ENCODE data around the gene HOXD8. TPM values are rescaled to one million over a fixed set of nuclear protein-coding genes. Genes with fewer than 3 reads are reported as not detected.

Gene HOXD8
- total RNA-seq, 4 donors from 2014 or later: 12.6 to 19.5 (median 16.7) TPM

DNA sequence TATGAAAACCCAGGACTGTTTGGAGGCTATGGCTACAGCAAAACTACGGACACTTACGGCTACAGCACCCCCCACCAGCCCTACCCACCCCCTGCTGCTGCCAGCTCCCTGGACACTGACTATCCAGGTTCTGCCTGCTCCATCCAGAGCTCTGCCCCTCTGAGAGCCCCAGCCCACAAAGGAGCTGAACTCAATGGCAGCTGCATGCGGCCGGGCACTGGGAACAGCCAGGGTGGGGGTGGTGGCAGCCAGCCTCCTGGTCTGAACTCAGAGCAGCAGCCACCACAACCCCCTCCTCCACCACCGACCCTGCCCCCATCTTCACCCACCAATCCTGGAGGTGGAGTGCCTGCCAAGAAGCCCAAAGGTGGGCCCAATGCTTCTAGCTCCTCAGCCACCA lies 39.7 kb downstream of the HOXD8 start:
- peaks cover 0 to 26% (median 0%) of the 10 kb centered on the region in 4 donors for H3K4me1 ChIP-seq
- H3K9me3 ChIP-seq: peaks cover 0 to 4% (median 0%) of the 10 kb centered on the region in 4 donors
- WGBS, 2 donors: 60 to 75% methylated on average over 1 to 4 of the region's 5 CpGs
- H3K27ac ChIP-seq: no peak overlapping the region
- TF ChIP-seq POLR2A (IDR thresholded peaks at IDR 0.05): no peak
- TF ChIP-seq, protein P1, sequence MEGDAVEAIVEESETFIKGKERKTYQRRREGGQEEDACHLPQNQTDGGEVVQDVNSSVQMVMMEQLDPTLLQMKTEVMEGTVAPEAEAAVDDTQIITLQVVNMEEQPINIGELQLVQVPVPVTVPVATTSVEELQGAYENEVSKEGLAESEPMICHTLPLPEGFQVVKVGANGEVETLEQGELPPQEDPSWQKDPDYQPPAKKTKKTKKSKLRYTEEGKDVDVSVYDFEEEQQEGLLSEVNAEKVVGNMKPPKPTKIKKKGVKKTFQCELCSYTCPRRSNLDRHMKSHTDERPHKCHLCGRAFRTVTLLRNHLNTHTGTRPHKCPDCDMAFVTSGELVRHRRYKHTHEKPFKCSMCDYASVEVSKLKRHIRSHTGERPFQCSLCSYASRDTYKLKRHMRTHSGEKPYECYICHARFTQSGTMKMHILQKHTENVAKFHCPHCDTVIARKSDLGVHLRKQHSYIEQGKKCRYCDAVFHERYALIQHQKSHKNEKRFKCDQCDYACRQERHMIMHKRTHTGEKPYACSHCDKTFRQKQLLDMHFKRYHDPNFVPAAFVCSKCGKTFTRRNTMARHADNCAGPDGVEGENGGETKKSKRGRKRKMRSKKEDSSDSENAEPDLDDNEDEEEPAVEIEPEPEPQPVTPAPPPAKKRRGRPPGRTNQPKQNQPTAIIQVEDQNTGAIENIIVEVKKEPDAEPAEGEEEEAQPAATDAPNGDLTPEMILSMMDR (IDR thresholded peaks at IDR 0.05): no peak
- TF ChIP-seq EP300 (IDR thresholded peaks at IDR 0.05): no peak
- H3K27me3 ChIP-seq: peaks cover 6 to 82% of the 10 kb centered on the region in 2 donors
- DNase-seq (ENCODE audit: low spot score in 2 of 2): no peak
- H3K4me3 ChIP-seq: no peak overlapping the region
- no peaks in the 10 kb centered on the region for H3K36me3 ChIP-seq

DNA sequence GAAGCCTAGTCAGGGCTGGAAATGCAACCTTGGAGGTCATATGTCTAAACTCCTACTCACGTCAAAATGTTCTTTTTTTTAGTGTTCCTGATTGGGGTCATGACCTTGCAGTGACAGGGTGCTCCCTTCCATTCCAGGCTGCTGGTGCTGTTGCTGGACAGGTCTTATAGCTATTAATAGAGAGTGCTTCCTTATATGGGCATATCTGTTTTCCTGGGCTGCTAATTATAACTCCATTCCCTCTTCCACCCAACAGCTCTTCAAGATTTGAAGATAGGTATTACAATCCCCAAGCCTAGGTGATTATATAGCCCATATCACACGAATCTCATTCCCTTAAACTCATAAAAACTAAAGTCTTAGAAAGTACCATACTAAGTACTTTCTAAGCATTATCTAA lies 40.2 kb downstream of the HOXD8 start:
- no peak for DNase-seq (ENCODE audit: low spot score in 2 of 2)
- WGBS, 2 donors: 84 to 86% methylated on average over 2 of the region's 2 CpGs
- H3K4me3 ChIP-seq: no peak overlapping the region
- H3K4me1 ChIP-seq: peaks cover 0 to 29% (median 0%) of the 10 kb centered on the region in 4 donors
- no peaks in the 10 kb centered on the region for H3K36me3 ChIP-seq
- peaks cover 6 to 82% of the 10 kb centered on the region in 2 donors for H3K27me3 ChIP-seq
- no peaks in the 10 kb centered on the region for H3K9me3 ChIP-seq
- H3K27ac ChIP-seq: no peak overlapping the region
- TF ChIP-seq EP300 (IDR thresholded peaks at IDR 0.05) (no peak), POLR2A (IDR thresholded peaks at IDR 0.05) (no peak)
- TF ChIP-seq, protein P1 (IDR thresholded peaks at IDR 0.05): no peak

GRCh38 chr2:176170602-176171305 lies 41.2 kb downstream of the HOXD8 start:
- H3K9me3 ChIP-seq: no peaks in the 10 kb centered on the region
- TF ChIP-seq EP300 (IDR thresholded peaks at IDR 0.05) (no peak), POLR2A (IDR thresholded peaks at IDR 0.05) (no peak)
- TF ChIP-seq, protein P1 (IDR thresholded peaks at IDR 0.05): no peak
- no peaks in the 10 kb centered on the region for H3K36me3 ChIP-seq
- H3K27ac ChIP-seq: no peak overlapping the region
- H3K4me3 ChIP-seq: no peak overlapping the region
- no peak for DNase-seq (ENCODE audit: low spot score in 2 of 2)
- 95 to 100% methylated on average over 1 of the region's 1 CpG for WGBS, 2 donors
- peaks cover 3 to 78% of the 10 kb centered on the region in 2 donors for H3K27me3 ChIP-seq
- H3K4me1 ChIP-seq: peaks cover 0 to 24% (median 0%) of the 10 kb centered on the region in 4 donors

DNA sequence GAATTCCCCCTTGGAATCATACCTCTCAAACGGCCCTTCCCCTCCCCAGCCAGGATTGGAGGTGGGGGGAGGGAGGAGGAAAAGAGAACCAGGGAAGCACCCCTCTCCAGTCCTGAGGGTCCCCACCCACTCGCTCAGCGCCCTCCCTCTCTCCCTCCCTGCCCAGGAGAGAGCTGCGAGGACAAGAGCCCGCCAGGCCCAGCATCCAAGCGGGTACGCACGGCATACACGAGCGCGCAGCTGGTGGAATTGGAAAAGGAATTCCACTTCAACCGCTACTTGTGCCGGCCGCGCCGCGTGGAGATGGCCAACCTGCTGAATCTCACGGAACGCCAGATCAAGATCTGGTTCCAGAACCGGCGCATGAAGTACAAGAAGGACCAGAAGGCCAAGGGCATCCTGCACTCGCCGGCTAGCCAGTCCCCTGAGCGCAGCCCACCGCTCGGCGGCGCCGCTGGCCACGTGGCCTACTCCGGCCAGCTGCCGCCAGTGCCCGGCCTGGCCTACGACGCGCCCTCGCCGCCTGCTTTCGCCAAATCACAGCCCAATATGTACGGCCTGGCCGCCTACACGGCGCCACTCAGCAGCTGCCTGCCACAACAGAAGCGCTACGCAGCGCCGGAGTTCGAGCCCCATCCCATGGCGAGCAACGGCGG lies 42.0 kb downstream of the HOXD8 start:
- H3K9me3 ChIP-seq: no peaks in the 10 kb centered on the region
- DNase-seq (ENCODE audit: low spot score in 2 of 2): no peak
- no peak overlapping the region for H3K27ac ChIP-seq
- no peak overlapping the region for H3K4me3 ChIP-seq
- TF ChIP-seq, protein P1 (IDR thresholded peaks at IDR 0.05): no peak
- TF ChIP-seq EP300 (IDR thresholded peaks at IDR 0.05) (no peak), POLR2A (IDR thresholded peaks at IDR 0.05) (no peak)
- WGBS, 2 donors: 48 to 54% methylated on average over 34 to 47 of the region's 51 CpGs
- peaks cover 3 to 73% of the 10 kb centered on the region in 2 donors for H3K27me3 ChIP-seq
- H3K4me1 ChIP-seq: peaks cover 0 to 22% (median 0%) of the 10 kb centered on the region in 4 donors
- no peaks in the 10 kb centered on the region for H3K36me3 ChIP-seq
